Gastrocnemius medialis (tissue), 4 donors: Measurements from ENCODE around the gene CTU2.

Experiments used
- CTCF ChIP-seq, 5 experiments: fragments of 450-650 bp in 3 of 5; fragments of 200-600 bp in 2 of 5; sonication (generic) in 2 of 5; IDR thresholded peaks in 4 of 5; conservative IDR thresholded peaks in 1 of 5; 1 replicate in 4 of 5; 2 replicates in 1 of 5; pipeline ENCODE4 v1.5.1; 2016 to 2019; ENCODE audit warnings: antibody characterized with exemption in 5 of 5, mild to moderate bottlenecking in 3 of 5, moderate library complexity in 3 of 5
- POLR2A ChIP-seq, 2 donors: fragments of 450-650 bp; IDR thresholded peaks; one replicate each; pipeline ENCODE4 v1.6.1; 2017; ENCODE audit warnings: antibody characterized with exemption in 2 of 2, mild to moderate bottlenecking in 2 of 2, moderate library complexity in 2 of 2

DNA sequence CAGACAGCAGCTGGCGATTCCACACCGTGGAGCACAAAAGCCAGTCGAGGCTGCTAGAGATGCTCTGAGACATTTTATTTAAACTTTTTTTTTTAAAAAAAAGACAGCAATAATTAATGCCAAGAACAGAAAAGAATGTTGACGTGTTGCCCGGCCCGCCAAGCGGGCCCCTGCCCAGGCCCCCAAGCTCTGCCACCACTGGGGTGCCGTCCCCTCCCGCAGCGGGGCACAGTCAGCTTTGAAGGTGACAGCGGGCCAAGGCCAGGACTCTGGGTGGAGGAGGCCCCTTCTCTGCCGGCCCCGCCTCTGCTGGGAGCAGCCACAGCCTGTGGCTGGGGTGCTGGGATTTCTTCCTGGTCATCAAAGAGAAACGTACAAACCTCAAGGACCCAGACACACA is 9.9 kb upstream of the CTU2 start:
- TF ChIP-seq POLR2A (IDR thresholded peaks at IDR 0.05) (no peak), CTCF (IDR thresholded peaks at IDR 0.05 in 4 of 5, conservative IDR thresholded peaks at IDR 0.05 in 1 of 5) (no peak)
